DND-41 (cell line): ENCODE results near the gene TIMM29.

ENCODE experiments used
- EZH2 ChIP-seq: IDR thresholded peaks from 3 replicates; pipeline ENCODE4 v1.6.1; 2012; ENCODE audit warnings: borderline replicate concordance, low read depth, mild to moderate bottlenecking, moderate library complexity, low read length, inconsistent platforms; ENCODE audit not compliant: severe bottlenecking
- TF ChIP-seq, protein P1 (sequence below): IDR thresholded peaks from 2 replicates; pipeline ENCODE4 v1.5.1; 2012; ENCODE audit warnings: borderline replicate concordance, low read length, moderate library complexity, mild to moderate bottlenecking; ENCODE audit not compliant: poor library complexity, severe bottlenecking; ENCODE audit errors: extremely low read depth

DNA sequence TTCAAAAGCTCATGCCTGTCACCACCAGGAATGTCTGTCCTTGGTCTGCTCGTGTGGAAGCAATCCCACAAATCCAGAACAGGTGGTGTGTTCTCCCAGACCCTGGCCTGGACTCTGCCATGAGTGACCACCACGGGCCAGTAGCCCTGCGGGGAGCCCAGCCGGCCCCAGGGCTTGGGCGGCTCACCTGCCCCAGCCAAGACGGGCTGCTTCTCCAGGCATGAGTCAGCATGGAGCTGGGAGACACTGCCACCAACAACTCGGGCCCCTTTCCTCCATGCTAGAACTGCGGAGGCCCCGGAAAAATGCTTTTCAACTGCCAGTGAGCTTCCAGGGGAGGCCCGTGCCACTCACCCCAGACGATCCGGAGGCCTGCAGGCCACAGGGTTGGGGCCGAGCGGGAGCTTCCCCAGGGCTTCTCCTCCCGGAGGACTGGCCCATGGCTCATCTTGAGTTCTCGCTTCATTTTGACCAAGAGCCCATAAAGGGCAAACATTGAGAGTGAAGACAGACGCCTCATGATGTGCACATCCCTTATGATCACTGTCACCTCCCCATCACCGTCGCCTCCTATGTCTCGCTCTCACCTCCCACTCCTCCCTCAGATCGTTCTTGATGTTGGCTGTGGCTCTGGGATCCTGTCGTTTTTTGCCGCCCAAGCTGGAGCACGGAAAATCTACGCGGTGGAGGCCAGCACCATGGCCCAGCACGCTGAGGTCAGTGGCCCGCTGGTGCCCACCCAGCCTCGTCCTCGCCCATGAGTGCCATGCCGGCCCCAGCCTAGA, 16.8 kb upstream of the TIMM29 start:
- TF ChIP-seq, protein P1, sequence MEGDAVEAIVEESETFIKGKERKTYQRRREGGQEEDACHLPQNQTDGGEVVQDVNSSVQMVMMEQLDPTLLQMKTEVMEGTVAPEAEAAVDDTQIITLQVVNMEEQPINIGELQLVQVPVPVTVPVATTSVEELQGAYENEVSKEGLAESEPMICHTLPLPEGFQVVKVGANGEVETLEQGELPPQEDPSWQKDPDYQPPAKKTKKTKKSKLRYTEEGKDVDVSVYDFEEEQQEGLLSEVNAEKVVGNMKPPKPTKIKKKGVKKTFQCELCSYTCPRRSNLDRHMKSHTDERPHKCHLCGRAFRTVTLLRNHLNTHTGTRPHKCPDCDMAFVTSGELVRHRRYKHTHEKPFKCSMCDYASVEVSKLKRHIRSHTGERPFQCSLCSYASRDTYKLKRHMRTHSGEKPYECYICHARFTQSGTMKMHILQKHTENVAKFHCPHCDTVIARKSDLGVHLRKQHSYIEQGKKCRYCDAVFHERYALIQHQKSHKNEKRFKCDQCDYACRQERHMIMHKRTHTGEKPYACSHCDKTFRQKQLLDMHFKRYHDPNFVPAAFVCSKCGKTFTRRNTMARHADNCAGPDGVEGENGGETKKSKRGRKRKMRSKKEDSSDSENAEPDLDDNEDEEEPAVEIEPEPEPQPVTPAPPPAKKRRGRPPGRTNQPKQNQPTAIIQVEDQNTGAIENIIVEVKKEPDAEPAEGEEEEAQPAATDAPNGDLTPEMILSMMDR, result no peak
- no peak for TF ChIP-seq EZH2
